Ovary (tissue), 1 donor: ENCODE results near the gene TCF7L1.

Source experiments
- EP300 ChIP-seq: sonication (generic); formaldehyde crosslinking; IDR thresholded peaks from one replicate; pipeline ENCODE4 v1.6.1; 2017; ENCODE audit warnings: antibody characterized with exemption
- POLR2A ChIP-seq: fragments of 450-650 bp; IDR thresholded peaks from one replicate; pipeline ENCODE4 v1.6.1; 2017; ENCODE audit warnings: antibody characterized with exemption, mild to moderate bottlenecking, moderate library complexity

GRCh38 chr2:85173909-85174308 is 40.7 kb downstream of the TCF7L1 start:
- TF ChIP-seq POLR2A (no peak), EP300 (no peak)
